ENCODE data around the gene SPATS2.
A peak's percentile ranks its signal among the peaks of the same experiment; 100 is the strongest.
"Not testable (repeated sequence)": the region's sequence is repeated elsewhere in the genome, so short reads cannot be mapped to it uniquely, and the experiment has no call there.

Gene SPATS2

GRCh38 chr12:49410818-49411217 lies 43.6 kb downstream of the SPATS2 start:
- DNase-seq (ENCODE audit: low read depth) = no peak

GRCh38 chr12:49413010-49413409 lies 45.7 kb downstream of the SPATS2 start:
- no peak for DNase-seq (ENCODE audit: low read depth)

- DNase-seq (ENCODE audit: low read depth) = no peak
Measured at GRCh38 chr12:49413796-49414195, 46.5 kb downstream of the SPATS2 start.

GRCh38 chr12:49414364-49414763 lies 47.1 kb downstream of the SPATS2 start:
- no peak for DNase-seq (ENCODE audit: low read depth)

- DNase-seq (ENCODE audit: low read depth) = no peak
Measured at GRCh38 chr12:49415521-49415970, 48.3 kb downstream of the SPATS2 start.

GRCh38 chr12:49416892-49417291 lies 49.6 kb downstream of the SPATS2 start:
- no peak for DNase-seq (ENCODE audit: low read depth)

- DNase-seq (ENCODE audit: low read depth) = no peak
Measured at GRCh38 chr12:49417558-49417957, 50.3 kb downstream of the SPATS2 start.

- no peak for DNase-seq (ENCODE audit: low read depth)
Measured at GRCh38 chr12:49420556-49420955, 53.3 kb downstream of the SPATS2 start.

GRCh38 chr12:49422114-49422513 lies 54.9 kb downstream of the SPATS2 start:
- DNase-seq (ENCODE audit: low read depth) = no peak

GRCh38 chr12:49428793-49429192 lies 61.5 kb downstream of the SPATS2 start:
- DNase-seq (ENCODE audit: low read depth) = peak; percentile 12

GRCh38 chr12:49432616-49433015 lies 65.4 kb downstream of the SPATS2 start:
- no peak for DNase-seq (ENCODE audit: low read depth)

- DNase-seq (ENCODE audit: low read depth) = not testable (repeated sequence)
Measured at GRCh38 chr12:49436799-49437198, 69.5 kb downstream of the SPATS2 start.

GRCh38 chr12:49439042-49439441 lies 71.8 kb downstream of the SPATS2 start:
- DNase-seq (ENCODE audit: low read depth) = no peak

- DNase-seq (ENCODE audit: low read depth) = no peak
Measured at GRCh38 chr12:49440035-49440434, 72.8 kb downstream of the SPATS2 start.

GRCh38 chr12:49442915-49443314 lies 75.7 kb downstream of the SPATS2 start:
- no peak for DNase-seq (ENCODE audit: low read depth)

GRCh38 chr12:49446571-49446970 lies 79.3 kb downstream of the SPATS2 start:
- no peak for DNase-seq (ENCODE audit: low read depth)

GRCh38 chr12:49448858-49449257 lies 81.6 kb downstream of the SPATS2 start:
- no peak for DNase-seq (ENCODE audit: low read depth)

- DNase-seq (ENCODE audit: low read depth) = no peak
Measured at GRCh38 chr12:49451468-49452259, 84.4 kb downstream of the SPATS2 start.

- DNase-seq (ENCODE audit: low read depth) = no peak
Measured at GRCh38 chr12:49455501-49455900, 88.2 kb downstream of the SPATS2 start.

GRCh38 chr12:49456131-49456679 lies 88.9 kb downstream of the SPATS2 start:
- DNase-seq (ENCODE audit: low read depth) = no peak

GRCh38 chr12:49458816-49459215 lies 91.6 kb downstream of the SPATS2 start:
- DNase-seq (ENCODE audit: low read depth) = no peak

- DNase-seq (ENCODE audit: low read depth) = no peak
Measured at GRCh38 chr12:49461221-49461620, 94.0 kb downstream of the SPATS2 start.

GRCh38 chr12:49462083-49462744 lies 95.0 kb downstream of the SPATS2 start:
- peak; percentile 0 for DNase-seq (ENCODE audit: low read depth)
